H9 (cell line): ENCODE results near the gene DLG2. TPM values are rescaled to one million over a fixed set of nuclear protein-coding genes. Genes with fewer than 3 reads are reported as not detected.

Source experiments
- DNase-seq: peaks from one replicate; pipeline ENCODE4 v3.0.0-alpha.2; 2017
- H2AFZ ChIP-seq: one replicate; pipeline ENCODE4 v1.6.1; 2013; ENCODE audit warnings: mild to moderate bottlenecking, low read length, control low read depth, moderate library complexity
- H2AK5ac ChIP-seq: 2 replicates; pipeline ENCODE4 v1.6.1; 2013; ENCODE audit warnings: low read length, control low read depth, mixed read lengths; ENCODE audit not compliant: insufficient read length
- H2BK120ac ChIP-seq: one replicate; pipeline ENCODE4 v1.6.1; 2013; ENCODE audit warnings: low read depth, mild to moderate bottlenecking, low read length, control low read depth, inconsistent platforms; ENCODE audit not compliant: poor library complexity, severe bottlenecking
- H2BK12ac ChIP-seq: 2 replicates; pipeline ENCODE4 v1.6.1; 2013; ENCODE audit warnings: low read length, control low read depth, mixed read lengths, low read depth; ENCODE audit not compliant: insufficient read length
- H2BK15ac ChIP-seq: 2 replicates; pipeline ENCODE4 v1.6.1; 2013; ENCODE audit warnings: low read depth, low read length, control low read depth
- H2BK20ac ChIP-seq: one replicate; pipeline ENCODE4 v1.6.1; 2013; ENCODE audit warnings: low read depth, mild to moderate bottlenecking, low read length, control low read depth, inconsistent platforms; ENCODE audit not compliant: poor library complexity, severe bottlenecking
- H2BK5ac ChIP-seq: 2 replicates; pipeline ENCODE4 v1.6.1; 2013; ENCODE audit warnings: low read length, control low read depth, mixed read lengths; ENCODE audit not compliant: insufficient read length
- H3K14ac ChIP-seq: 2 replicates; pipeline ENCODE4 v1.6.1; 2013; ENCODE audit warnings: low read length, control low read depth; ENCODE audit not compliant: insufficient read depth
- H3K18ac ChIP-seq: 2 replicates; pipeline ENCODE4 v1.6.1; 2013; ENCODE audit warnings: low read depth, mild to moderate bottlenecking, mixed read lengths, low read length, control low read depth; ENCODE audit not compliant: insufficient read length
- H3K23ac ChIP-seq: 2 replicates; pipeline ENCODE4 v1.6.1; 2013; ENCODE audit warnings: low read length, control low read depth, mixed read lengths, low read depth; ENCODE audit not compliant: insufficient read length
- H3K23me2 ChIP-seq: 2 replicates; pipeline ENCODE4 v1.6.1; 2013; ENCODE audit warnings: low read depth, mild to moderate bottlenecking, mixed read lengths, low read length, control low read depth; ENCODE audit not compliant: insufficient read length, poor library complexity, severe bottlenecking
- H3K27ac ChIP-seq: 2 replicates; pipeline ENCODE4 v1.5.1; 2013; ENCODE audit warnings: low read length, control low read depth, mixed read lengths, low read depth; ENCODE audit not compliant: insufficient read length
- H3K27me3 ChIP-seq: 2 replicates; pipeline ENCODE4 v1.6.1; 2013; ENCODE audit warnings: low read length, control low read depth, inconsistent platforms; ENCODE audit not compliant: insufficient read depth
- H3K4ac ChIP-seq: 2 replicates; pipeline ENCODE4 v1.6.1; 2013; ENCODE audit warnings: low read depth, mild to moderate bottlenecking, control low read depth, inconsistent platforms, low read length, moderate library complexity
- H3K4me1 ChIP-seq: 2 replicates; pipeline ENCODE4 v1.6.1; 2013; ENCODE audit warnings: low read length, control low read depth, inconsistent platforms; ENCODE audit not compliant: insufficient read depth
- H3K4me2 ChIP-seq: 2 replicates; pipeline ENCODE4 v1.6.1; 2013; ENCODE audit warnings: low read length, control low read depth, mixed read lengths; ENCODE audit not compliant: insufficient read length, insufficient read depth
- H3K56ac ChIP-seq: 2 replicates; pipeline ENCODE4 v1.6.1; 2013; ENCODE audit warnings: low read depth, mild to moderate bottlenecking, mixed read lengths, low read length, control low read depth; ENCODE audit not compliant: insufficient read length
- H3K79me1 ChIP-seq: 2 replicates; pipeline ENCODE4 v1.6.1; 2013; ENCODE audit warnings: low read depth, mild to moderate bottlenecking, moderate library complexity, low read length, control low read depth, inconsistent platforms; ENCODE audit not compliant: insufficient read depth, poor library complexity, severe bottlenecking
- H3K79me2 ChIP-seq: 2 replicates; pipeline ENCODE4 v1.6.1; 2013; ENCODE audit warnings: low read length, control low read depth, inconsistent platforms; ENCODE audit not compliant: insufficient read depth
- H3K9ac ChIP-seq: 2 replicates; pipeline ENCODE4 v1.6.1; 2013; ENCODE audit warnings: low read length, control low read depth, mixed read lengths; ENCODE audit not compliant: insufficient read length; ENCODE audit errors: extremely low read depth
- H3K9me3 ChIP-seq: one replicate; pipeline ENCODE4 v1.6.1; 2013; ENCODE audit warnings: low read depth, low read length, inconsistent platforms; ENCODE audit not compliant: control insufficient read depth
- H3T11ph ChIP-seq: one replicate; pipeline ENCODE4 v1.6.1; 2013; ENCODE audit warnings: mild to moderate bottlenecking, low read length, control low read depth, inconsistent platforms
- H4K20me1 ChIP-seq: one replicate; pipeline ENCODE4 v1.6.1; 2013; ENCODE audit not compliant: control insufficient read depth, insufficient read length, insufficient read depth
- H4K5ac ChIP-seq: 2 replicates; pipeline ENCODE4 v1.6.1; 2013; ENCODE audit warnings: low read depth, mild to moderate bottlenecking, mixed read lengths, low read length, control low read depth; ENCODE audit not compliant: insufficient read length
- H4K8ac ChIP-seq: replicated peaks from 2 replicates; pipeline ENCODE4 v1.6.1; 2013; ENCODE audit warnings: low read length, control low read depth, mixed read lengths, low read depth; ENCODE audit not compliant: insufficient read length
- H4K91ac ChIP-seq: 2 replicates; pipeline ENCODE4 v1.6.1; 2013; ENCODE audit warnings: low read depth, mild to moderate bottlenecking, moderate library complexity, mixed read lengths, low read length, control low read depth; ENCODE audit not compliant: insufficient read length
- H3K27ac Mint-ChIP-seq, 3 experiments: 2 replicates in 2 of 3; 3 replicates in 1 of 3; pipeline ENCODE4 v1.8.0; 2020 to 2021; ENCODE audit warnings: mixed read lengths in 3 of 3, mild to moderate bottlenecking in 1 of 3, moderate library complexity in 1 of 3
- H3K27me3 Mint-ChIP-seq: 2 replicates; pipeline ENCODE4 v1.8.0; 2021; ENCODE audit warnings: low read depth, mild to moderate bottlenecking, moderate library complexity, mixed read lengths
- H3K36me3 Mint-ChIP-seq, 3 experiments: 2 replicates in 2 of 3; 3 replicates in 1 of 3; pipeline ENCODE4 v1.8.0; 2020 to 2021; ENCODE audit warnings: low read depth in 3 of 3, mixed read lengths in 3 of 3; ENCODE audit not compliant: insufficient read depth in 1 of 3
- H3K4me1 Mint-ChIP-seq, 2 experiments: 2 replicates each; pipeline ENCODE4 v1.8.0; 2020; ENCODE audit warnings: mixed read lengths in 2 of 2
- H3K4me3 Mint-ChIP-seq, 2 experiments: 2 replicates in 1 of 2; 3 replicates in 1 of 2; pipeline ENCODE4 v1.8.0; 2020 to 2021; ENCODE audit warnings: mild to moderate bottlenecking in 2 of 2, mixed read lengths in 2 of 2, moderate library complexity in 1 of 2
- H3K9me3 Mint-ChIP-seq, 2 experiments: 2 replicates in 1 of 2; 3 replicates in 1 of 2; pipeline ENCODE4 v1.8.0; 2020; ENCODE audit warnings: mild to moderate bottlenecking in 2 of 2, mixed read lengths in 2 of 2, moderate library complexity in 1 of 2
- CTCF ChIP-seq: fragments of 200-600 bp; sonication (generic); conservative IDR thresholded peaks from 3 replicates; pipeline ENCODE4 v1.8.0; 2021; ENCODE audit warnings: antibody characterized with exemption, mild to moderate bottlenecking
- WGBS: extraction: QIAGEN DNeasy Blood & Tissue Kit; methylation state at CpG from one replicate; pipeline ENCODE4 v1.1.7; 2013; ENCODE audit warnings: missing lambda C conversion rate, low lambda C conversion rate, mixed read lengths; ENCODE audit not compliant: insufficient read length; ENCODE audit errors: extremely low coverage; 5-methylcytosine and 5-hydroxymethylcytosine counted together
- total RNA-seq: library from RNA; stranded (reverse); gene quantifications from 2 replicates; pipeline ENCODE4 v1.2.1, GENCODE V29; 2021

The DLG2 gene
- total RNA-seq, 1 experiment from 2014 or later, result 8.0 TPM

GRCh38 chr11:84812471-84812969, 814.6 kb downstream of the DLG2 start:
- Histone ChIP-seq H2BK15ac (no peak overlapping the region), H3K27me3 (no peaks in the 10 kb centered on the region), H3T11ph (no peak overlapping the region), H2BK12ac (no peak overlapping the region), H3K79me2 (no peaks in the 10 kb centered on the region), H3K23ac (no peak overlapping the region), H4K5ac (no peak overlapping the region), H4K20me1 (no peaks in the 10 kb centered on the region), H2AK5ac (no peak overlapping the region), H3K27ac (no peak overlapping the region), H4K8ac (no peak overlapping the region), H3K9ac (no peak overlapping the region), H3K9me3 (no peaks in the 10 kb centered on the region), H3K79me1 (no peaks in the 10 kb centered on the region), H3K4ac (no peak overlapping the region), H3K23me2 (no peaks in the 10 kb centered on the region), H2BK5ac (no peak overlapping the region), H3K18ac (no peak overlapping the region), H2BK120ac (no peak overlapping the region), H3K4me1 (peaks cover 2% of the 10 kb centered on the region; the same call in 1 of the 2 replicates), H4K91ac (no peak overlapping the region), H3K14ac (no peak overlapping the region), H2BK20ac (no peak overlapping the region), H3K56ac (no peak overlapping the region), H3K4me2 (no peak overlapping the region), H2AFZ (no peak overlapping the region)
- no peak for TF ChIP-seq CTCF
- H3K27ac Mint-ChIP-seq, result no peak overlapping the region
- no peak overlapping the region for H3K4me3 Mint-ChIP-seq
- no peaks in the 10 kb centered on the region for H3K9me3 Mint-ChIP-seq
- peaks cover 8 to 13% of the 10 kb centered on the region in 2 experiments for H3K4me1 Mint-ChIP-seq
- DNase-seq, result no peak
- no peaks in the 10 kb centered on the region for H3K27me3 Mint-ChIP-seq
- no CpG with 5 or more reads among the region's 3 CpGs for WGBS
- no peaks in the 10 kb centered on the region for H3K36me3 Mint-ChIP-seq
